Parathyroid adenoma (tissue), 2 donors: ENCODE measurements around the gene ITPR1.

Source experiments
- H2AFZ ChIP-seq: fragments of 300-600 bp; sonication (generic); one replicate; pipeline ENCODE4 v1.7.0; 2017; ENCODE audit warnings: antibody characterized with exemption, mild to moderate bottlenecking
- H3K27ac ChIP-seq: fragments of 300-600 bp; sonication (generic); one replicate; pipeline ENCODE4 v1.7.0; 2017
- H3K27me3 ChIP-seq: fragments of 300-600 bp; sonication (generic); one replicate; pipeline ENCODE4 v1.7.0; 2017; ENCODE audit warnings: low read length; ENCODE audit not compliant: control insufficient read depth, insufficient read depth
- H3K36me3 ChIP-seq: fragments of 300-600 bp; sonication (generic); one replicate; pipeline ENCODE4 v1.7.0; 2017; ENCODE audit warnings: low read length; ENCODE audit not compliant: control insufficient read depth, insufficient read depth
- H3K4me1 ChIP-seq: fragments of 300-600 bp; sonication (generic); one replicate; pipeline ENCODE4 v1.7.0; 2017; ENCODE audit warnings: control low read depth
- H3K4me2 ChIP-seq: fragments of 300-600 bp; sonication (generic); one replicate; pipeline ENCODE4 v1.7.0; 2017; ENCODE audit warnings: low read length
- H3K4me3 ChIP-seq: fragments of 300-600 bp; sonication (generic); one replicate; pipeline ENCODE4 v1.7.0; 2017; ENCODE audit warnings: low read depth, low read length
- H3K79me2 ChIP-seq: fragments of 300-600 bp; sonication (generic); one replicate; pipeline ENCODE4 v1.7.0; 2017; ENCODE audit warnings: control low read depth
- H3K9ac ChIP-seq: fragments of 300-600 bp; sonication (generic); one replicate; pipeline ENCODE4 v1.7.0; 2017; ENCODE audit warnings: mild to moderate bottlenecking
- H3K9me3 ChIP-seq: fragments of 300-600 bp; sonication (generic); one replicate; pipeline ENCODE4 v1.7.0; 2017; ENCODE audit warnings: low read length; ENCODE audit not compliant: control insufficient read depth
- CTCF ChIP-seq: fragments of 300-600 bp; sonication (generic); IDR thresholded peaks from one replicate; pipeline ENCODE4 v1.7.0; 2017; ENCODE audit warnings: antibody characterized with exemption, mild to moderate bottlenecking
- donor health status: primary hyperparathyroidism.

ITPR1 gene

GRCh38 chr3:4886448-4886847 is 393.3 kb downstream of the ITPR1 start:
- Histone ChIP-seq H3K79me2 (no peaks in the 10 kb centered on the region), H3K4me3 (no peak overlapping the region), H3K9ac (no peak overlapping the region), H3K27me3 (no peaks in the 10 kb centered on the region), H3K4me1 (no peaks in the 10 kb centered on the region), H2AFZ (no peak overlapping the region), H3K27ac (no peak overlapping the region), H3K4me2 (no peak overlapping the region), H3K9me3 (no peaks in the 10 kb centered on the region), H3K36me3 (no peaks in the 10 kb centered on the region)
- no peak for TF ChIP-seq CTCF

GRCh38 chr3:4887177-4887576 is 394.0 kb downstream of the ITPR1 start:
- Histone ChIP-seq H3K4me3 (no peak overlapping the region), H3K9ac (no peak overlapping the region), H3K36me3 (no peaks in the 10 kb centered on the region), H3K4me2 (no peak overlapping the region), H3K9me3 (no peaks in the 10 kb centered on the region), H3K27ac (no peak overlapping the region), H3K79me2 (no peaks in the 10 kb centered on the region), H2AFZ (no peak overlapping the region), H3K27me3 (no peaks in the 10 kb centered on the region), H3K4me1 (no peaks in the 10 kb centered on the region)
- no peak for TF ChIP-seq CTCF

GRCh38 chr3:4888913-4889846 is 396.0 kb downstream of the ITPR1 start:
- H3K4me3 ChIP-seq, result no peak overlapping the region
- no peaks in the 10 kb centered on the region for H3K36me3 ChIP-seq
- no peak overlapping the region for H3K4me2 ChIP-seq
- no peak overlapping the region for H2AFZ ChIP-seq
- no peaks in the 10 kb centered on the region for H3K9me3 ChIP-seq
- TF ChIP-seq CTCF, result no peak
- H3K27me3 ChIP-seq, result no peaks in the 10 kb centered on the region
- H3K4me1 ChIP-seq, result no peaks in the 10 kb centered on the region
- H3K79me2 ChIP-seq, result no peaks in the 10 kb centered on the region
- H3K27ac ChIP-seq, result no peak overlapping the region
- no peak overlapping the region for H3K9ac ChIP-seq

- Histone ChIP-seq H2AFZ (no peak overlapping the region), H3K27ac (no peak overlapping the region), H3K9ac (no peak overlapping the region), H3K9me3 (no peaks in the 10 kb centered on the region), H3K4me2 (no peak overlapping the region), H3K36me3 (no peaks in the 10 kb centered on the region), H3K4me1 (no peaks in the 10 kb centered on the region), H3K79me2 (no peaks in the 10 kb centered on the region), H3K27me3 (no peaks in the 10 kb centered on the region), H3K4me3 (no peak overlapping the region)
- no peak for TF ChIP-seq CTCF
Measured at GRCh38 chr3:4889896-4890295, 396.7 kb downstream of the ITPR1 start.
